H9 (cell line): ENCODE results near the gene NTMT2. TPM values are rescaled to one million over a fixed set of nuclear protein-coding genes. Genes with fewer than 3 reads are reported as not detected.
"Not testable (repeated sequence)": the region's sequence is repeated elsewhere in the genome, so short reads cannot be mapped to it uniquely, and the experiment has no call there.

Source experiments
- DNase-seq: peaks from one replicate; pipeline ENCODE4 v3.0.0-alpha.2; 2017
- H2AFZ ChIP-seq: one replicate; pipeline ENCODE4 v1.6.1; 2013; ENCODE audit warnings: mild to moderate bottlenecking, low read length, control low read depth, moderate library complexity
- H2AK5ac ChIP-seq: 2 replicates; pipeline ENCODE4 v1.6.1; 2013; ENCODE audit warnings: low read length, control low read depth, mixed read lengths; ENCODE audit not compliant: insufficient read length
- H2BK120ac ChIP-seq: one replicate; pipeline ENCODE4 v1.6.1; 2013; ENCODE audit warnings: low read depth, mild to moderate bottlenecking, low read length, control low read depth, inconsistent platforms; ENCODE audit not compliant: poor library complexity, severe bottlenecking
- H2BK12ac ChIP-seq: 2 replicates; pipeline ENCODE4 v1.6.1; 2013; ENCODE audit warnings: low read length, control low read depth, mixed read lengths, low read depth; ENCODE audit not compliant: insufficient read length
- H2BK15ac ChIP-seq: 2 replicates; pipeline ENCODE4 v1.6.1; 2013; ENCODE audit warnings: low read depth, low read length, control low read depth
- H2BK20ac ChIP-seq: one replicate; pipeline ENCODE4 v1.6.1; 2013; ENCODE audit warnings: low read depth, mild to moderate bottlenecking, low read length, control low read depth, inconsistent platforms; ENCODE audit not compliant: poor library complexity, severe bottlenecking
- H2BK5ac ChIP-seq: 2 replicates; pipeline ENCODE4 v1.6.1; 2013; ENCODE audit warnings: low read length, control low read depth, mixed read lengths; ENCODE audit not compliant: insufficient read length
- H3K14ac ChIP-seq: 2 replicates; pipeline ENCODE4 v1.6.1; 2013; ENCODE audit warnings: low read length, control low read depth; ENCODE audit not compliant: insufficient read depth
- H3K18ac ChIP-seq: 2 replicates; pipeline ENCODE4 v1.6.1; 2013; ENCODE audit warnings: low read depth, mild to moderate bottlenecking, mixed read lengths, low read length, control low read depth; ENCODE audit not compliant: insufficient read length
- H3K23ac ChIP-seq: 2 replicates; pipeline ENCODE4 v1.6.1; 2013; ENCODE audit warnings: low read length, control low read depth, mixed read lengths, low read depth; ENCODE audit not compliant: insufficient read length
- H3K23me2 ChIP-seq: 2 replicates; pipeline ENCODE4 v1.6.1; 2013; ENCODE audit warnings: low read depth, mild to moderate bottlenecking, mixed read lengths, low read length, control low read depth; ENCODE audit not compliant: insufficient read length, poor library complexity, severe bottlenecking
- H3K27ac ChIP-seq: 2 replicates; pipeline ENCODE4 v1.5.1; 2013; ENCODE audit warnings: low read length, control low read depth, mixed read lengths, low read depth; ENCODE audit not compliant: insufficient read length
- H3K27me3 ChIP-seq: 2 replicates; pipeline ENCODE4 v1.6.1; 2013; ENCODE audit warnings: low read length, control low read depth, inconsistent platforms; ENCODE audit not compliant: insufficient read depth
- H3K4ac ChIP-seq: 2 replicates; pipeline ENCODE4 v1.6.1; 2013; ENCODE audit warnings: low read depth, mild to moderate bottlenecking, control low read depth, inconsistent platforms, low read length, moderate library complexity
- H3K4me1 ChIP-seq: 2 replicates; pipeline ENCODE4 v1.6.1; 2013; ENCODE audit warnings: low read length, control low read depth, inconsistent platforms; ENCODE audit not compliant: insufficient read depth
- H3K4me2 ChIP-seq: 2 replicates; pipeline ENCODE4 v1.6.1; 2013; ENCODE audit warnings: low read length, control low read depth, mixed read lengths; ENCODE audit not compliant: insufficient read length, insufficient read depth
- H3K56ac ChIP-seq: 2 replicates; pipeline ENCODE4 v1.6.1; 2013; ENCODE audit warnings: low read depth, mild to moderate bottlenecking, mixed read lengths, low read length, control low read depth; ENCODE audit not compliant: insufficient read length
- H3K79me1 ChIP-seq: 2 replicates; pipeline ENCODE4 v1.6.1; 2013; ENCODE audit warnings: low read depth, mild to moderate bottlenecking, moderate library complexity, low read length, control low read depth, inconsistent platforms; ENCODE audit not compliant: insufficient read depth, poor library complexity, severe bottlenecking
- H3K79me2 ChIP-seq: 2 replicates; pipeline ENCODE4 v1.6.1; 2013; ENCODE audit warnings: low read length, control low read depth, inconsistent platforms; ENCODE audit not compliant: insufficient read depth
- H3K9ac ChIP-seq: 2 replicates; pipeline ENCODE4 v1.6.1; 2013; ENCODE audit warnings: low read length, control low read depth, mixed read lengths; ENCODE audit not compliant: insufficient read length; ENCODE audit errors: extremely low read depth
- H3K9me3 ChIP-seq: one replicate; pipeline ENCODE4 v1.6.1; 2013; ENCODE audit warnings: low read depth, low read length, inconsistent platforms; ENCODE audit not compliant: control insufficient read depth
- H3T11ph ChIP-seq: one replicate; pipeline ENCODE4 v1.6.1; 2013; ENCODE audit warnings: mild to moderate bottlenecking, low read length, control low read depth, inconsistent platforms
- H4K20me1 ChIP-seq: one replicate; pipeline ENCODE4 v1.6.1; 2013; ENCODE audit not compliant: control insufficient read depth, insufficient read length, insufficient read depth
- H4K5ac ChIP-seq: 2 replicates; pipeline ENCODE4 v1.6.1; 2013; ENCODE audit warnings: low read depth, mild to moderate bottlenecking, mixed read lengths, low read length, control low read depth; ENCODE audit not compliant: insufficient read length
- H4K8ac ChIP-seq: replicated peaks from 2 replicates; pipeline ENCODE4 v1.6.1; 2013; ENCODE audit warnings: low read length, control low read depth, mixed read lengths, low read depth; ENCODE audit not compliant: insufficient read length
- H4K91ac ChIP-seq: 2 replicates; pipeline ENCODE4 v1.6.1; 2013; ENCODE audit warnings: low read depth, mild to moderate bottlenecking, moderate library complexity, mixed read lengths, low read length, control low read depth; ENCODE audit not compliant: insufficient read length
- H3K27ac Mint-ChIP-seq, 3 experiments: 2 replicates in 2 of 3; 3 replicates in 1 of 3; pipeline ENCODE4 v1.8.0; 2020 to 2021; ENCODE audit warnings: mixed read lengths in 3 of 3, mild to moderate bottlenecking in 1 of 3, moderate library complexity in 1 of 3
- H3K27me3 Mint-ChIP-seq: 2 replicates; pipeline ENCODE4 v1.8.0; 2021; ENCODE audit warnings: low read depth, mild to moderate bottlenecking, moderate library complexity, mixed read lengths
- H3K36me3 Mint-ChIP-seq, 3 experiments: 2 replicates in 2 of 3; 3 replicates in 1 of 3; pipeline ENCODE4 v1.8.0; 2020 to 2021; ENCODE audit warnings: low read depth in 3 of 3, mixed read lengths in 3 of 3; ENCODE audit not compliant: insufficient read depth in 1 of 3
- H3K4me1 Mint-ChIP-seq, 2 experiments: 2 replicates each; pipeline ENCODE4 v1.8.0; 2020; ENCODE audit warnings: mixed read lengths in 2 of 2
- H3K4me3 Mint-ChIP-seq, 2 experiments: 2 replicates in 1 of 2; 3 replicates in 1 of 2; pipeline ENCODE4 v1.8.0; 2020 to 2021; ENCODE audit warnings: mild to moderate bottlenecking in 2 of 2, mixed read lengths in 2 of 2, moderate library complexity in 1 of 2
- H3K9me3 Mint-ChIP-seq, 2 experiments: 2 replicates in 1 of 2; 3 replicates in 1 of 2; pipeline ENCODE4 v1.8.0; 2020; ENCODE audit warnings: mild to moderate bottlenecking in 2 of 2, mixed read lengths in 2 of 2, moderate library complexity in 1 of 2
- CTCF ChIP-seq: fragments of 200-600 bp; sonication (generic); conservative IDR thresholded peaks from 3 replicates; pipeline ENCODE4 v1.8.0; 2021; ENCODE audit warnings: antibody characterized with exemption, mild to moderate bottlenecking
- WGBS: extraction: QIAGEN DNeasy Blood & Tissue Kit; methylation state at CpG from one replicate; pipeline ENCODE4 v1.1.7; 2013; ENCODE audit warnings: missing lambda C conversion rate, low lambda C conversion rate, mixed read lengths; ENCODE audit not compliant: insufficient read length; ENCODE audit errors: extremely low coverage; 5-methylcytosine and 5-hydroxymethylcytosine counted together
- total RNA-seq: library from RNA; stranded (reverse); gene quantifications from 2 replicates; pipeline ENCODE4 v1.2.1, GENCODE V29; 2021

The NTMT2 gene
- total RNA-seq, 1 experiment from 2014 or later, result 0.28 TPM

DNA sequence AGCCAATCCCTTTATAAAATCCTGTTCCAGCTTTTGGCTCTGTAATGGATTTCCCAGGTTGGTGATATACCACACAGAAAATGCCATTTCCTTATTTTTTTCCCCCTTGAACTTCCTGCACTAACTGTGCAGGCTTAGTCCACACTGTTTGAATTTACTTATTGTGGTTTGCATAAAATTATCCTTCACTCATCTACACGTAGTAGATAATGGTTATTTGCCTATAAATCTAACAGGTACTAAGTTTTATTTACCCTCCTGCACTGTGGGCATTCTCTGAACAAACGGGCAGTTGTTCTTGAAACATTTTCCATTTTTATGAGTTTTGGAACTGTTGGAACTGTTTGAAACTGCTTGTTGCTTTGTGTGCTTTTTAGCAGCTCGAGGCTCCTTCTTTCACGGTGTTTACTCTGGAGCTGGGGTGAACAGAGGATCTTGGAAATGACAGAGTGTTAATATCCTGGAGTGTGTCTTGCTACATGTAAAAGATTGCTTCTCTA lies 48.3 kb upstream of the NTMT2 start:
- Histone ChIP-seq H3T11ph (no peak overlapping the region), H2AFZ (no peak overlapping the region)
- no CpG with 5 or more reads among the region's 4 CpGs for whole genome bisulfite sequencing

GRCh38 chr1:170113140-170113539 lies 32.6 kb upstream of the NTMT2 start:
- not testable (repeated sequence) for H4K8ac ChIP-seq, H2AK5ac ChIP-seq, H2AFZ ChIP-seq, H3K4ac ChIP-seq, H3K27ac Mint-ChIP-seq, DNase-seq, H4K20me1 ChIP-seq, H3K9ac ChIP-seq, H3K27ac ChIP-seq, H2BK20ac ChIP-seq, H4K91ac ChIP-seq, H3T11ph ChIP-seq, H3K4me1 ChIP-seq, H3K4me1 Mint-ChIP-seq, H3K4me2 ChIP-seq, H3K18ac ChIP-seq, H3K23ac ChIP-seq, H2BK120ac ChIP-seq, H3K56ac ChIP-seq, H4K5ac ChIP-seq, H3K79me1 ChIP-seq, H2BK12ac ChIP-seq, H2BK5ac ChIP-seq, H3K79me2 ChIP-seq, H3K23me2 ChIP-seq, H3K9me3 ChIP-seq, H3K27me3 ChIP-seq, H3K14ac ChIP-seq, H3K27me3 Mint-ChIP-seq, H3K4me3 Mint-ChIP-seq, H2BK15ac ChIP-seq
- Mint-ChIP-seq H3K36me3 (peaks cover 3 to 14% (median 6%) of the 10 kb centered on the region in 3 experiments; a peak in 4 of 7 replicates), H3K9me3 (peaks cover 36 to 37% of the 10 kb centered on the region in 2 experiments)
- WGBS, result no CpG with 5 or more reads among the region's 8 CpGs

More for the DNA sequence above, 48.3 kb upstream of the NTMT2 start:
- no peak overlapping the region for H4K91ac ChIP-seq
- H3K27me3 ChIP-seq, result no peaks in the 10 kb centered on the region
- H3K79me1 ChIP-seq, result no peaks in the 10 kb centered on the region
- H3K27ac ChIP-seq, result no peak overlapping the region
- 0 out of 2 replicates have a peak overlapping the region, but pooled peaks have one; percentile 94 for H2BK15ac ChIP-seq
- Mint-ChIP-seq H3K9me3 (peaks cover 2 to 8% of the 10 kb centered on the region in 2 experiments; a peak in 2 of 5 replicates), H3K27ac (no peak overlapping the region), H3K4me1 (peaks cover 17 to 26% of the 10 kb centered on the region in 2 experiments), H3K36me3 (peaks cover 0 to 11% (median 1%) of the 10 kb centered on the region in 3 experiments; a peak in 4 of 7 replicates), H3K27me3 (no peaks in the 10 kb centered on the region), H3K4me3 (no peak overlapping the region)
- H3K4me2 ChIP-seq, result no peak overlapping the region
- no peak overlapping the region for H2BK20ac ChIP-seq
- H2BK120ac ChIP-seq, result no peak overlapping the region
- no peak overlapping the region for H2BK12ac ChIP-seq
- H3K18ac ChIP-seq, result no peak overlapping the region
- H2AK5ac ChIP-seq, result no peak overlapping the region
- no peak overlapping the region for H4K8ac ChIP-seq
- no peaks in the 10 kb centered on the region for H3K9me3 ChIP-seq
- H3K56ac ChIP-seq, result no peak overlapping the region
- H3K79me2 ChIP-seq, result no peaks in the 10 kb centered on the region
- no peaks in the 10 kb centered on the region for H3K4me1 ChIP-seq
- no peak overlapping the region for H3K9ac ChIP-seq
- no peak overlapping the region for H3K23ac ChIP-seq
- no peak overlapping the region for H3K4ac ChIP-seq
- no peak overlapping the region for H3K14ac ChIP-seq
- no peaks in the 10 kb centered on the region for H4K20me1 ChIP-seq
- DNase-seq, result no peak
- H4K5ac ChIP-seq, result no peak overlapping the region
- no peak for TF ChIP-seq CTCF
- H2BK5ac ChIP-seq, result no peak overlapping the region
- no peaks in the 10 kb centered on the region for H3K23me2 ChIP-seq
